Measurements from ENCODE around the gene AEBP1. TPM values are rescaled to one million over a fixed set of nuclear protein-coding genes. Genes with fewer than 3 reads are reported as not detected.

Gene AEBP1
- total RNA-seq, 1 experiment from 2014 or later, result 49.3 TPM

GRCh38 chr7:44114586-44115310 lies 10.6 kb downstream of the AEBP1 start:
- no peaks in the 10 kb centered on the region for H3K4me1 ChIP-seq (ENCODE audit: insufficient read depth, low read length)
- Mint-ChIP-seq H3K27ac (no peak overlapping the region; a peak in 1 of 7 replicates), H3K4me3 (no peak overlapping the region), H3K27me3 (ENCODE audit: low read depth) (no peaks in the 10 kb centered on the region; the same call in 1 of the 2 replicates), H3K36me3 (ENCODE audit: insufficient read depth in 1 of 3, low read depth in 3 of 3) (peaks cover 34 to 77% (median 71%) of the 10 kb centered on the region in 3 experiments), H3K9me3 (no peaks in the 10 kb centered on the region), H3K4me1 (0 out of 4 replicates have a peak, but pooled peaks cover 0 to 4% of the 10 kb centered on the region in 2 experiments)
- H4K8ac ChIP-seq (replicated peaks; ENCODE audit: insufficient read length, low read depth, low read length), result no peak overlapping the region
- DNase-seq, result no peak
- H2BK12ac ChIP-seq (ENCODE audit: insufficient read length, low read depth, low read length), result no peak overlapping the region
- H3K4ac ChIP-seq (ENCODE audit: low read depth, low read length), result no peak overlapping the region
- H2BK120ac ChIP-seq (ENCODE audit: low read depth, low read length, poor library complexity, severe bottlenecking), result no peak overlapping the region
- no peak overlapping the region for H3K18ac ChIP-seq (ENCODE audit: insufficient read length, low read depth, low read length)
- H3K56ac ChIP-seq (ENCODE audit: insufficient read length, low read depth, low read length), result no peak overlapping the region
- H3K27me3 ChIP-seq (ENCODE audit: insufficient read depth, low read length), result no peaks in the 10 kb centered on the region
- H3K9me3 ChIP-seq (ENCODE audit: control insufficient read depth, low read depth, low read length), result no peaks in the 10 kb centered on the region
- no peak overlapping the region for H2BK20ac ChIP-seq (ENCODE audit: low read depth, low read length, poor library complexity, severe bottlenecking)
- TF ChIP-seq CTCF (conservative IDR thresholded peaks at IDR 0.05), result no peak
- no peak overlapping the region for H2AFZ ChIP-seq (ENCODE audit: low read length)
- H2BK5ac ChIP-seq (ENCODE audit: insufficient read length, low read length), result no peak overlapping the region
- no peak overlapping the region for H2BK15ac ChIP-seq (ENCODE audit: low read depth, low read length)
- H3K23me2 ChIP-seq (ENCODE audit: insufficient read length, low read depth, low read length, poor library complexity, severe bottlenecking), result no peaks in the 10 kb centered on the region
- no peaks in the 10 kb centered on the region for H3K79me1 ChIP-seq (ENCODE audit: insufficient read depth, low read depth, low read length, poor library complexity, severe bottlenecking)
- no peak overlapping the region for H3K27ac ChIP-seq (ENCODE audit: insufficient read length, low read depth, low read length)
- no peaks in the 10 kb centered on the region for H3K79me2 ChIP-seq (ENCODE audit: insufficient read depth, low read length)
- no CpG with 5 or more reads among the region's 12 CpGs for WGBS (ENCODE audit: extremely low coverage, insufficient read length, low lambda C conversion rate)
- H4K91ac ChIP-seq (ENCODE audit: insufficient read length, low read depth, low read length), result no peak overlapping the region
- no peak overlapping the region for H3T11ph ChIP-seq (ENCODE audit: low read length)
- no peak overlapping the region for H3K4me2 ChIP-seq (ENCODE audit: insufficient read depth, insufficient read length, low read length)
- no peak overlapping the region for H2AK5ac ChIP-seq (ENCODE audit: insufficient read length, low read length)
- no peak overlapping the region for H3K9ac ChIP-seq (ENCODE audit: extremely low read depth, insufficient read length, low read length)
- H4K5ac ChIP-seq (ENCODE audit: insufficient read length, low read depth, low read length), result no peak overlapping the region
- no peaks in the 10 kb centered on the region for H4K20me1 ChIP-seq (ENCODE audit: control insufficient read depth, insufficient read depth, insufficient read length)
- no peak overlapping the region for H3K14ac ChIP-seq (ENCODE audit: insufficient read depth, low read length)
- H3K23ac ChIP-seq (ENCODE audit: insufficient read length, low read depth, low read length), result no peak overlapping the region
